Measurements from ENCODE around the gene ANKRD36.
"Not testable (repeated sequence)": the region's sequence is repeated elsewhere in the genome, so short reads cannot be mapped to it uniquely, and the experiment has no call there.

The ANKRD36 gene

DNA sequence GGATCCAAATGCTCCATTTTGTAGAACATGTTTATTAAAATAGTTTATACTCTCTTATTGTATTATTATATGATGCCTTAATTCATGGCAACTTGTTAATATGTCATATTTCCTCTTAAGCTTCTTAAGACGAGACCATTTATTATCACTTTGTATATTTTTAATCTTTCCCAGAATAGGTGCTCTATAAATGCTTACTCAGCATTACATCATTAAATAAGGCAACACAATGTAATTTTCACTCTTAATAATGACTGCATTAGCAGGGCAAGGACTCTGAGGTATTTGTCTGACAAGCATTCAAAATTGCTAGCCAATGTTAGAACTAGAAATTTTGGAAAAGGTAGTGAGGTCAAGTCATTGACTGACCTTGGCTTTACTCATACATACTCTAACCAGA, 180.7 kb downstream of the ANKRD36 start:
- DNase-seq (ENCODE audit: low spot score) = not testable (repeated sequence)

Data from ecto neural progenitor cell (in vitro differentiated cells).